ENCODE measurements around the gene PRKG2. TPM values are rescaled to one million over a fixed set of nuclear protein-coding genes. Genes with fewer than 3 reads are reported as not detected.

The PRKG2 gene
- polyA plus RNA-seq, 1 donor (not counting 4 experiments of a cell fraction or from before 2014, with no cell fraction given): 0.68 TPM

- Histone ChIP-seq H3K4me2 (ENCODE audit: control insufficient read depth, extremely low read depth, insufficient read depth, low read depth, low read length) (no peak overlapping the region), H3K4me1 (ENCODE audit: control insufficient read depth, extremely low read depth, insufficient read depth, low read length) (no peaks in the 10 kb centered on the region), H4K20me1 (ENCODE audit: control insufficient read depth, extremely low read depth, insufficient read depth, low read length) (no peaks in the 10 kb centered on the region), H3K4me3 (ENCODE audit: control insufficient read depth in 2 of 3, extremely low read depth in 1 of 3, insufficient read depth in 2 of 3, low read depth in 1 of 3, low read length in 3 of 3) (no peak overlapping the region), H3K9me1 (ENCODE audit: control insufficient read depth, extremely low read depth, insufficient read depth, low read length) (no peaks in the 10 kb centered on the region), H3K27me3 (ENCODE audit: control insufficient read depth, extremely low read depth, insufficient read depth, low read length) (no peaks in the 10 kb centered on the region), H3K79me2 (ENCODE audit: control insufficient read depth, insufficient read depth, low read length) (no peaks in the 10 kb centered on the region), H3K9me3 (ENCODE audit: control insufficient read depth, low read depth, low read length) (no peaks in the 10 kb centered on the region), H3K27ac (ENCODE audit: control insufficient read depth, insufficient read depth, low read length) (no peak overlapping the region), H3K36me3 (ENCODE audit: control insufficient read depth in 2 of 2, extremely low read depth in 1 of 2, insufficient read depth in 2 of 2, low read length in 2 of 2) (no peaks in the 10 kb centered on the region), H2AFZ (ENCODE audit: control insufficient read depth, low read length) (no peak overlapping the region), H3K9ac (ENCODE audit: control insufficient read depth, extremely low read depth, insufficient read depth, low read length) (no peak overlapping the region)
- TF ChIP-seq, protein P1, sequence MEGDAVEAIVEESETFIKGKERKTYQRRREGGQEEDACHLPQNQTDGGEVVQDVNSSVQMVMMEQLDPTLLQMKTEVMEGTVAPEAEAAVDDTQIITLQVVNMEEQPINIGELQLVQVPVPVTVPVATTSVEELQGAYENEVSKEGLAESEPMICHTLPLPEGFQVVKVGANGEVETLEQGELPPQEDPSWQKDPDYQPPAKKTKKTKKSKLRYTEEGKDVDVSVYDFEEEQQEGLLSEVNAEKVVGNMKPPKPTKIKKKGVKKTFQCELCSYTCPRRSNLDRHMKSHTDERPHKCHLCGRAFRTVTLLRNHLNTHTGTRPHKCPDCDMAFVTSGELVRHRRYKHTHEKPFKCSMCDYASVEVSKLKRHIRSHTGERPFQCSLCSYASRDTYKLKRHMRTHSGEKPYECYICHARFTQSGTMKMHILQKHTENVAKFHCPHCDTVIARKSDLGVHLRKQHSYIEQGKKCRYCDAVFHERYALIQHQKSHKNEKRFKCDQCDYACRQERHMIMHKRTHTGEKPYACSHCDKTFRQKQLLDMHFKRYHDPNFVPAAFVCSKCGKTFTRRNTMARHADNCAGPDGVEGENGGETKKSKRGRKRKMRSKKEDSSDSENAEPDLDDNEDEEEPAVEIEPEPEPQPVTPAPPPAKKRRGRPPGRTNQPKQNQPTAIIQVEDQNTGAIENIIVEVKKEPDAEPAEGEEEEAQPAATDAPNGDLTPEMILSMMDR (optimal IDR thresholded peaks at IDR 0.05 in 1 of 3, IDR thresholded peaks at IDR 0.05 in 1 of 3, conservative IDR thresholded peaks at IDR 0.05 in 1 of 3; ENCODE audit: extremely low read depth in 1 of 3, insufficient read depth in 2 of 3, low read length in 3 of 3): no peak
- no peak for TF ChIP-seq EZH2 (IDR thresholded peaks at IDR 0.05; ENCODE audit: low read length)
- DNase-seq (ENCODE audit: low read depth, low spot score) (no peak), FAIRE-seq (no peak)
- dilution Hi-C loops (cut with MboI; ENCODE audit: extremely low pct_ligation_motif_present, low sequenced_read_pairs): no loop called here
Observed at GRCh38 chr4:81245218-81246009, 30.4 kb upstream of the PRKG2 start.

DNA sequence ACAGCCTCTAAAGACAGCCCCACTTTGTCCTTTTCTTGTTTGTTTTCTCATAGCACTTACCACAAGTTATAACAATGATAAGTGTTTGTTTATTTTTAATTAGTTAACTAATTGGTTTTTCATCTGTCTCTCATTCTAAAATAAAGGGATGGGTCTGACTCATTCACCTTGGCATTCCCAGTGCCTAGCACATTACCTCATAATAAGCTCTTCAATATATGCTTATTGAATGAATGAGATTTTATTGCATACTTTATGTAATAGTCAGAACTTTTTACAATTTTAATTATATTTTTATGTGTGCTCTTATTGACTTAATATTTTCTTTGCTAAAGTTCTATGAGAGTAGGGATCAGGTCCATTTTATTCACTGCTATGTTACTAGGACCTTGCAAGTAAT lies 22.8 kb upstream of the PRKG2 start:
- H3K36me3 ChIP-seq (ENCODE audit: control insufficient read depth in 2 of 2, extremely low read depth in 1 of 2, insufficient read depth in 2 of 2, low read length in 2 of 2): no peaks in the 10 kb centered on the region
- no peak overlapping the region for H3K4me2 ChIP-seq (ENCODE audit: control insufficient read depth, extremely low read depth, insufficient read depth, low read depth, low read length)
- no peaks in the 10 kb centered on the region for H4K20me1 ChIP-seq (ENCODE audit: control insufficient read depth, extremely low read depth, insufficient read depth, low read length)
- TF ChIP-seq, protein P1 (optimal IDR thresholded peaks at IDR 0.05 in 1 of 3, IDR thresholded peaks at IDR 0.05 in 1 of 3, conservative IDR thresholded peaks at IDR 0.05 in 1 of 3; ENCODE audit: extremely low read depth in 1 of 3, insufficient read depth in 2 of 3, low read length in 3 of 3): no peak
- no peak for TF ChIP-seq EZH2 (IDR thresholded peaks at IDR 0.05; ENCODE audit: low read length)
- no peaks in the 10 kb centered on the region for H3K4me1 ChIP-seq (ENCODE audit: control insufficient read depth, extremely low read depth, insufficient read depth, low read length)
- no peaks in the 10 kb centered on the region for H3K9me1 ChIP-seq (ENCODE audit: control insufficient read depth, extremely low read depth, insufficient read depth, low read length)
- H3K9me3 ChIP-seq (ENCODE audit: control insufficient read depth, low read depth, low read length): no peaks in the 10 kb centered on the region
- DNase-seq (ENCODE audit: low read depth, low spot score) (no peak), FAIRE-seq (no peak)
- H3K9ac ChIP-seq (ENCODE audit: control insufficient read depth, extremely low read depth, insufficient read depth, low read length): no peak overlapping the region
- H3K27me3 ChIP-seq (ENCODE audit: control insufficient read depth, extremely low read depth, insufficient read depth, low read length): no peaks in the 10 kb centered on the region
- no peak overlapping the region for H2AFZ ChIP-seq (ENCODE audit: control insufficient read depth, low read length)
- no peaks in the 10 kb centered on the region for H3K79me2 ChIP-seq (ENCODE audit: control insufficient read depth, insufficient read depth, low read length)
- dilution Hi-C loops (cut with MboI; ENCODE audit: extremely low pct_ligation_motif_present, low sequenced_read_pairs): no loop called here
- H3K4me3 ChIP-seq (ENCODE audit: control insufficient read depth in 2 of 3, extremely low read depth in 1 of 3, insufficient read depth in 2 of 3, low read depth in 1 of 3, low read length in 3 of 3): no peak overlapping the region
- no peak overlapping the region for H3K27ac ChIP-seq (ENCODE audit: control insufficient read depth, insufficient read depth, low read length)
